GM19351 (cell line): ENCODE measurements around the gene KCNMA1.

Source experiments
- ATAC-seq: cut with Tn5 transposase; IDR thresholded peaks from one replicate; pipeline ENCODE4 v1.9.1; 2021; ENCODE audit warnings: mild to moderate bottlenecking, moderate library complexity; ENCODE audit not compliant: unreplicated experiment

The KCNMA1 gene

DNA sequence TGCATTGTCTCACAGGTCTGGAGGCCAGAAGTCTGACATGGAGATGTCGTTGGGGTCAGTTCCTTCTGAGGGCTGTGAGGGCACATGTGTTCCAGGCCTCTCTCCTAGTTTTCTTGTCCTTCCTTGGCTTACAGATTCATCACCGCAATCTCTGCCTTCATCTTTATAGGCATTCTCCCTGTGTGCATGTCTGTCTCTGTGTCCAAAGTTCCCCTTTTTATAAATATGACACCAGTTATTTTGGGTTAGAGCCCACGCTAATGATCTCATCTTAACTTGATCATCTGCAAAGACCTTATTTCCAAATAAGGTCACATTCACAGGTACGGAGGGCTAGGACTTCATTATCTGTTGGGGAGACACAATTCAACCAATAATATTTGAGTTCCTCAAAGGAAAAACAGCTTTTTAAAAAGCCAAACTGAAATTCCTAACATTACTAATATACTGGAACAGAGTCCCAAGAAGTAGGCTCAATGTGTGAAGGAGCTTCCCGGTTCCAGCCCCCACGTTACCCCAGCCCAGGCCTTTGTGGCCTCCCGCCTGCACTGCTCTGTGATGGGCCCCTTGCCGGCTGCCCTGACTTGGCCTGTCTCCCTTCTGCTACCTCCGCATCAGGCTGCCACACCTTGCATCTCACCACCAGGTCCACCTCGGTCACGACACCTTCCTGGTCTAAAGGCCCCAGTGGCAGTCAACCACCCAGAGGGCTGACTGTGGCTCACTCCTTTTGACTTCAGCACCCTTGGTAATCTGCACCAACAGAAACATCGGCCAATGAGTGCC, 142.7 kb downstream of the KCNMA1 start:
- ATAC-seq, result peak; percentile 26

DNA sequence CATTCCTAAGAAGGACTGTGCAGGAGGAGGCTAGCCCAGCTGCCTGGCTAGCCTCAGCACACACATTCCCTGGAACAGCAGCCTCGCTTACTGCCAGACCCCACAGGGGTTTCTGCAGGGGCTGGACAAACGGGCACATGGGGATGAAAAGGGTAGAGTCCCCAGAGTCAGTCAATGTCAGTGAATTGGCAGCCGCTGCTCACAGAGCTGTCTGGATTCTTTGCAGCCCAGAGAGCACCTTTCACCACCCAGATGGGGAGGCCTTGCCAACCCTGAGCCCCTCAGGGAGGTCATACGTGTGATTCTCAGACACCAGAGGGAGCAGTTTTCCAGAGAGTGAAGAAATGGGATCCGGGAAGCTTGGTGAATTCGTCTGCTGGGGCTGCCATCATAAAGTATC, 143.3 kb downstream of the KCNMA1 start:
- peak; percentile 2 for ATAC-seq

DNA sequence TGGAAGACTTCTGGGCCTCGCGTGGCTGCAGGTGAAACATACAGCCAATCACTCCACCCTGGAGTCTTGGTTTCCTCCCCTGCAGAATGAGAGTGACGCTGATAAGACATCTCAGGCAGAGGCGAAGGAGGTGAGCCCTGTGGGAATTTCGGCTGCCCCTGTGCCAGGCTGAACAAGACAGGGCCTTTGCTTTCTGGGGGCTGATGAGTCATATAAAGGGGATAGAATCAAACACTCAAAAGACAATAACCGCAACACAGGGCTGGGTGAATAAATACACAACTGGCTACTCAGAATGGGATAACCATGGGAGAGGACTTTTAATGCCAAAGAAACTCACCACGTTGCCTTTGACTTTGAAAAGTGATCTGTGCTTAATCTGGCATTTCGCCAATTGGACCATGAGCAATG, 143.8 kb downstream of the KCNMA1 start:
- peak; percentile 33 for ATAC-seq

DNA sequence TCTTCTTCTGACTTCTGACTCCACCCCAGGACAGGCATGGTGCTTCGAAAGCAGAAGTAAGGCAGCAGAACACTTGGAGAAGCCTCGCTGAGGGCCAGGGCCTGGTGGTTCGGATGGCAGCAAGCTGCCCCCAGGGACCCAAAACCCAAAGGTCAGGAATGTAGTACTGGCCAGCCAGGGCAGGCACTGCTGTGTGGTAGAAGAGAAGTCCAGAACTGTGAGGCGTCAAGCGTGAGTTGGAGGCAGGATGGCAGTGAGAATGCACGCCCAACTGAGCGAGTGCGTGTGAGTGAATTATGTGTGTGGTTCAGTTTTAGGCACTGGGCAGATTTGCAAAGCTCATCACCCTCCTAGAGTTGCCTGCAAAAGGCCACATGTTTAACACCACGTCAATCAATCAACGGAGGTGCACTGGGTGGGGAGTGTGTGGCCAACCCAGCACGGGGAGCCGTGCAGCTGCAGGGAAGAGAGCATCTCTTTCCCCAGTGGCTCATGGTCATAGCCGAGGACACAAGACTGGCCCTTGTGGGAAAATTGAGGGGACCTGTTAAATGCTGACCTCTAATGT, 144.3 kb downstream of the KCNMA1 start:
- peak; percentile 4 for ATAC-seq

DNA sequence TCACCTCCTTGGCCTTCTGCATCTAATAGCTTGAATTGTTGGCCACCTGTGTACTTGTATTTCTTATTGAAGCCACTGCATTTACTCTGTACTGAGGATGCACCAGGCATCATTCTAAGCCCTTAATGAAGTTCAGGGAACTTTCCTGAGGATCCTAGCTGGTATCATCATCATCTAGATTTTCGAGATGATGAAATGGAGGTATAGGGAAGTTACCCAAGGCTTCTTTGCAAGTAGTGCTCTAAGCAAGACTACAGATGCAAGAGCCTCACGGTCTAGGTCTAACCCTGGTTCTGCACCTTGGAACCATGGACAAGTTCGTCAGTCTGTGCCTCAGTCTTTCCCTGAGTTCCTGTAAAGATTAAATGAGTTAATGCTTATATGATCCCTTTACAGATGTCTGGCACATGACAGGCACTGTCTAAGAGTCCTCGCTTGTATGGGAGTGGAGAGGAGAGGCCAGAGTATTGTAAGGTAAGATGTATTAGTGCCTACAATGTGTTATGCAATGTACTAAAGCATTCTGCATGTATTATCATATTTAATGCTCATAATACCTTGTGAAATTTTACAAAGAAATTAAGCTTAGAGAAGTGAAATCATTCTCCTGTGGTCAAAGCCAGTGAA, 145.1 kb downstream of the KCNMA1 start:
- no peak for ATAC-seq

DNA sequence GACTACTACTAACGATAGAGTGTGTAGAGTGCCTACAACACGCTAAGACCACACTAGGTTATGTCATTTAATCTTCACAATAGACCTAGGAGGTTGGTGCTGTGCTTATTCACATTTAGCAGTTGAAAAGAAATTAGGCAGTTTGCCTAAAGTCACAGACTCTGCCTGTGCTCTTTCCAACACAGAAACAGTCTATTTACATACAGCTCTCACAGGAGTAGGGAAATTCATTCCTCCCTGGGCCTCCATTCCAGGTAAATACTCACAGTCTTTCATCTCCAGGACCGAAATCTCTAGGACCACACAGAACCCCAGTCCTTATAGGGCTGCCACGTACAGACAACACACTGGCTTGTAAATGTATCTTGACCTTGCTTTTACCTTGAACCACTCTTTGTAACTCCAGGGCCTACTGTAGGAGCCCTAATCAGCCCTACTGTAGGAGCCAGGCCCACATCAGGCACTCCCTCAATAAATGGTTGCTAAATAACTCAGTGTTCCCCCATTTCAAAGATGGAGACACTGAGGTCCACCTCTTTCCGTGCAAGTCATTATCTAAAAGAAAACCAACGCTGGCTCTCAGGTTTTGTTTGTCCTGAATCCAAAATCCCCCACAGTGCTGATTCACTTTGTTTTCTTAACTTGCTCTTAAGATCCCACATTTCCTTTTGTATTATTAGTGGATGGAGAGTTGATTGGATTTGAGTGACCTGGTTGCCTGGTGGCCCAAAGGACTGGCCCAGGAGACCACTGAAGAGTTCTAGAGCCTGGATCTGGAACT, 146.9 kb downstream of the KCNMA1 start:
- no peak for ATAC-seq

DNA sequence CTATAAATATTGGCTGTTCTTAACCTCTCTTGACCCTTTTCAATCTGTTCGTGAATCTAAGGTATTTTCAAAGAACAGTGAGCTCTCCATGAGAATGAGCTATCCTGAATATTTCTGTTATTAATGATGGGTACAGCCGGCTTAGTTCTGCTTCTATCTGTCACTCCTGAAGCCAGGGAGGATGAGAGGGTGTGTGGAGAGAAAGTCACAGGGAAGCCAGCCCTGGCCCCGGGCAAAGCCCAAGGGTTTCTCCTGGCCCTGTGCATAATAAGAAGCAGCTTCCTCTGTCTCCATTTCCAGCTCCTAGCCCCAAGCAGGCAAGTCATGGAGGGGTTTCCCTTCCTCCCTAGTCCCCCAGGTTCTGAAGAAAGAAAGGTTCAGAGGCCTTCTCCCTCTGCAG, 151.1 kb downstream of the KCNMA1 start:
- no peak for ATAC-seq

DNA sequence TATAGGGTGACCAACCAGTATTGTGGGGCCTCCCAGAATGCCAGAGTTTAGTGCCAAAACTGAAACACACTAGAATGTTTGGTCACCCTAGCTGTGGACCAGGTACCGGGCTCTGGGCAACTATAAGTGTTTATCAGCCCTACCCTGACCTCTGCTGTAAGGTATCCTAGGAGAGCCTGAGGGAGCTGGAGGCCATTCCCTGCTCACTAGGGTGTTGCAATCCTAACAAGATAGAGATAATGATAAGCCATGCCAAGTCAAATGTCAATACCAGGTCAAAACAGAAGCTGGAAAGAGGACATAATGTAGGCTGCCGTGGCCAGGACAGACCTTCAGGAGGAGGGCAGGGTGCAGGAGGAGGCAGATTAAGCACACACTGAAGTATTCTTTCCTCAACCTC, 151.8 kb downstream of the KCNMA1 start:
- no peak for ATAC-seq

DNA sequence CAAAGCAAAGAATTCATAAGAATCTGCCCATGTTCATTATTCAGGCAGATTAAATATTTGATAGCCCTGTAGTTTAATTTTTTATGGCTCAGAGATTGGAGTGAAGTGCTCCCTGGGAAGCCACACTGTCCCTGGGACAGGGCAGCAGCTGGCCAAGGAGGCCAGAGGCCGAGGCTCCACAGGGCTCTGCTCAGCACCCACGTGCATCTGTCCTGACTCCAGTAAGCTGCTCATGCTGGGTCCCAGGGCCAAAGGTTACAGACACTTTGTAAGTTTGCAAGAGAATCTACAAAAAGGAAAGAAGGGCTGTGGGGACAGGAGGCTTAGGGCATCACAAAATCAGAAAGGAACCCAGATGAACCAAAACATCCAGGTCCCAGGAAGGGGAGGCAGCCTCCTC, 155.5 kb downstream of the KCNMA1 start:
- ATAC-seq, result no peak

DNA sequence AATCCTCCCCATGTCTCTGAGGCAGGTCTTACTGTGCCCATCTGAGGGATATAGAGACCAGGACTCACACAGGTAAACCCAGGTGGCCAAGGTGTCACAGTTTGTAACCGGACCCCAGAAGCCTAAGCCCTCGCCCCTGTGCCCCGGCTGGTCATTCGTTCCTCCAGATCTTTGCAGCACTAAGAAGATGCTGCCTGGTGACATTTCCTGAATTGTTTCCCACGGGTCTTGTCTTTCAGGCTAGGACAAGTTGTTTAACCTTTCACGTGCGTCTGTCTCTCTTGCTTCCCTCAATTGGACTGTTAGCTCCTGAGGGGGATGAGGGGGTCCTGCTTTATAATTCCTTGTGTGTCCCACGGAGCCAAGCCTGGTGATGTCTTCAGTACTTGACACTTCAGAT, 158.0 kb downstream of the KCNMA1 start:
- ATAC-seq, result no peak

DNA sequence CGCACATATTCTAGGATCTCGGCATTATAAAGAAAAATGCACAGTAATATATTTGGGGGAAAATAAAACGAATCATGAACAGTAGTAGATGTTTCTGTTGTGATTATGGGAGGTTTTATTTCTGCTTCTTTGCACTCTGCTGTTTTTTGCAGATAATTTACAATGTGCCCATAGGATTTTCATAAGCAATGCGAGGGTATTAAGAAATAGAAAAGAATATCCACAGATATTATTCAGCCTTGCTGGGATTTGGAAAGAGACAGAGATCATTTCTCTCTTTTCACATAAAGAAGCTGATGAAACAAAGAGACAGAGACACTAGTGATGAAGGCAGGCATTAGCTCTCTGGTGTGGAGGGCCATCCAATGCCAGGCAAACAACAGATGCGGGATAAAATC, 158.6 kb downstream of the KCNMA1 start:
- ATAC-seq, result no peak

DNA sequence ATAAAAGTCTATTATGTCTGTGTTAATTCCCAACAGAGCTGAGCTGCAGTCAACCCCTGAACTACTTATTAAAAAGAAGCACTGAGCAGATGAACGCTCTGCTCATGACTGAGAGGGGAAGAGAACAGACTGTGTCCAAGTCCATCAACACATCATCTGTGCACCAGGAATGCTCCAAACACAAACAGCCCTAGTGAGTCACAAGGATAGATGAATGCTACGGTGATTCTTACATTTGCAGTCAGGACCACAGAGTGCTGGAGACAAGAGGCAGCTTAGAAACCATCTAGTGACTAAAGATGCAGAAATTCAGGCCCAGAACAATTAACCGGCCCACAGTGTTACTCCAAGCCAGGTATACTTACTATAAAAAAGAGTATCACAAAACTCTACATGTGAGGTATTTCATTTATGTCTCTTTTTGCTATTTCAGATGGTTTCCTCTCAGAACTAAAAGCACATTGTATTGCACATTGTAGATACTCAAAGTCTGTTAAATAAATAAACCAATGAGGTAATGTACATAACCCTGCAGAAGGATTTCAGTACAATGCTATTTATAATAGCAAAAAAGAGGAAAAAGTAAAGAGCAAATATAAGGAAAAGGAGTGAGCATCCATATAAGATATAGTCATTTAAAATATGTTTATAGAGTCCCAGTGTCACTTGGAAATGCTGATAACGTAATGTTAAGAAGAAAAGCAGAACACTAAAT, 159.2 kb downstream of the KCNMA1 start:
- ATAC-seq, result no peak

DNA sequence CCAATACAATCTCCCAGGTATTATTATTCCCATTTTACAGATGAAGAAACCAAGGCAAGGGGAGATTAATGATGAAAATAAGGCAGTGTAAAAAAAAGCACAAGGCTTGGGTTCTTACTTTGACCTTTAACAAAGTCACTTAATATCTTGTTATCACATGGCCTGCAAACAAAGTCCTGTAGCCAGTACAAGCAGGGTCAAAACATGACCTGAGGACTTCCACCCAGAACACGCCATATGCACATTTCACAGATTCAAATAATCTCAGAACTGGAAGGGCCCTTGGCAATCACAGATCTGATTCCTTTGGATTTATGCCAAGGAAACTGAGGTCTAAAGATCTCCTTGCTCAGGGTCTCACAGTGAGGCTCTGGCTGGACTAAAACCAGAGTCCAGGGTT, 162.1 kb downstream of the KCNMA1 start:
- no peak for ATAC-seq

DNA sequence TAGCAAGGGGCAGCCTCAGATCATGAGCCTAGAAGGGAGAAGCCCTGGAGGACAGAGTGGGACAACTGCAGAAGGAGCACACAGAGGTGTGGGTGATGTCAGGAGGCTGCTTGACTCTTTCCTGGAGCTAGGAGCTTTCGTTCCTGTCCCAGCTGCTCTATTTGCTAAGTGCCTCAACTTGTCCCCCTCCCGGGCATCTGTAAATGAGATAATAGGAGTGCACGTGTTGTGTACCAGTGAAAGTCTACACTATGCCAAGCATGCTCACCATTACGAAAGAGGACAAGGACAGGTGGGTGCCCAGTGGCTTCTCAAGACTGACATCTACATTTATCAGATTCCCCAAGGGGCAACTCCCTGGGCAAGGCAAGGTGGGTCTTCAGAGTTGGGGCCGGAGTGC, 162.7 kb downstream of the KCNMA1 start:
- no peak for ATAC-seq

DNA sequence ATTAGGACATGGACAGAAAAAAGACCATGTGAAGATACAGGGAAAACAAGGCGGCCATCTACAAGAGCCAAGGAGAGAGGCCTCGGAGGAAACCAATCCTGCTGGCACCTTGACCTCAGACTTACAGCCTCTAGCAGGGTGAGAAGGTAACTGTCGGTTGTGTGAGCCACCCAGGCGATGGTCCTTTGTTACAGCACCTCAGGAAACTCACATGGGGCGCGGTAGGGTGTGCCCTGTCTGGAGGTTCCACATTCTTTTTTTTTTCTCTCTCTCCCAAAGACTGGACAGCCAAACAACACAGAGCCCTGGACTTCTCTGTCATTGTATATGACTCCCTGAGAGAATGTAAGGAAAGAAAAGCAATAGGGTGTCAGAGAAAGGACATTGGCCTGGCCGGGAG, 163.2 kb downstream of the KCNMA1 start:
- ATAC-seq, result no peak

DNA sequence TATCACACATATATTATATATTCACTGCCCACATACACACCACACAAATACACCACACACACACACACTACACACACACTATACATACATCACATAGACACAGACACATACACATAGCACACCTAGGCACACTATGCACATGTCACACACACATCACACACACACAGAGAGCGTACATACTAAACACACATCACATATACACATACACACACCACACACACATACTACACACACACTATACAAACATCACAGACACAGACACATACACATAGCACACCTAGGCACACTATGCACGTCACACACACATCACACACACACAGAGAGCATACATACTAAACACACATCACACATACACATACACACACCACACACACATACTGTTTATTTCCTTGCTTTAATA, 165.5 kb downstream of the KCNMA1 start:
- no peak for ATAC-seq

DNA sequence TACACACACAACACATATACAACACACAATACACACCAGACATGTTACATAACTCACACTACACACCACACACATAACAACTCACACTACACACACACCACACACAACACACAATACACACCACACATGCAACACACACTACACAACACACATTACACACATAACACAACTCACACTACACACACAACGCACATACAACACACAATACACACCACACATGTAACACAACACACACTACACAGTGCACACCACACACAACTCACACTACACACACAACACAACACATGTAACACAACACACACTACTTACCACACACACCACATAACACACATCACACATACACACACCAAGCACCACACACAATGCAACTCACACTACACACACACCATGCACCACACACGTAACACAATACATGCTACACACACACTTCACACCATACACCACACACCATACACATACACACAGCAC, 166.5 kb downstream of the KCNMA1 start:
- ATAC-seq, result no peak

DNA sequence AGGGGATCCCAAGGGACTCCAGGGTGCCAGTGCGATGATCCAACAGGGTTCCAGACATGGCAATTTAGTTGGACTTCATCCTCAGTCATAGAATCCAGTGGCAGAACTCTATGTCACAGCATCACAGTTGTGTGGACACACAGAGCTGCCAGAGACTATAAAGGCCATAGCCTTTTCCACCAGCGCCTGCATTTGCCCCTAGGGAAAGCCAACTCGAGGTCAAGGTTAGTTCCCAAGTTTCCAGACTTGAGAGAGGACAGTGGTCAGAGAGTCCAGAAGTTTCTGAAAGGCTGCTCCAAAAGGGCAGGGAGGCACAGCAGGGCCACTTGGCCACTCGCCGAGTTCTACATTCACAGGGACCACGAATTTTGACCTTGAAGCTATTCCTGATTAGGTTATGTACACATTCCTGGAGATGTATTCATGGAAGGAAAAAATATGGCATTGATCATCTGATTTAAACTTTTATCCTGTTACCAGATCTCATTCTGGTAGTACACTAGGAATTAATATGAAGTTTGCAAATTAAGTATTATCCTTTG, 170.1 kb downstream of the KCNMA1 start:
- ATAC-seq, result no peak

DNA sequence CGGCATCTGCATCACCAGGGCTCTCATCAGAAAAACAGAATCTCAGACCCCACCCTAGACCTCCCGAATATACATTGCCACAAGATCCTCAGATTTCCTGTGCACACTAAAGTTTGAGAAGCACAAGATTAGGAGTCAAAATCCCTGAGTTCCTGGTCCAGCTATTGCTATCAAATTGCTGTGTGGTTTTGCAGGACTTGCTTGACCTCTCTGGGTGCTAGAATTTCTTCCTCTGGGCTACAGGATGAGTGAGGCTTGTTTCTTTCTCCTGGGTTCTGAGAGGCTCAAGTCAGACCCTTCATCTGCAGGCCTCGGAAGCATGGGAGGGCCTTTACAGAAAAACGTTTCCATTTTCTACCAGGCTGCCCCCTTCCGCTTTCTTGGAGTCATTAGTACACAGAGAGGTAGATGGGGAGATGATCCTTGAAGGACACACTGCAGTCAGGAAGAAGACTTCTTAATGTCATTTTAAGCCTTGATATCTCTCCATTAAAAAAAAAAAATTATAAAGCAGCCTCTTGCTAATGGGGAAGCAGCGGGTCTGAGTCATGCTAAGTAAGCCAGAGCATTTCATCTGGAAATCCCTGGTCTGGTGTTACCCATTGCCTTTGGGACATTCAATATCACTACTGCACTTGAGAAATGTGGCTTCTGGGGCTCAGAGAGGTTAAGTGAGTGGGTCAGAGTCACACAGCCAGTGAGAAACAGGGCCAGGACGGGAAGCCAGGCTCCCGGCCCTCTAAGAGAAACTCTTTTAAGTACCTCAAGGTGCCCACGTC, 173.5 kb downstream of the KCNMA1 start:
- ATAC-seq, result no peak

DNA sequence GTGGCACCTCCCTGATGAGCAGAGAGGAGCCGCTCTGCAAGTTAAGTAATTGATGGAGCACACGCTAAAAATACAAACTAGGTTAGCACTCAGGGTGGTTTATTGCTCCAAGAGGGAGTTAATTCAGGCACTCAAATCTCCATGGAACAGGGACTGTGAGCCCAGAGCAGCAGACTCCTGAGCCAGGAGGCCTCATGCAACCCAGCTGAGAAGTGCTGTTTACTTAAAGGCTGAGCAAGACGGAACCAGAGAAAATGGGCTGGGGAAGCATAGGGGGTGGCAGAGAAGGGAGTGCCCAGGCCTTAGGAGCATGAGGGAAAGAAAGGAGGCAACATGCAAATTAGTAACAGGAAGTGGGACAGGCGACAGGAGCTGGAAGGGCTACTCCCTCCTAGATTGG, 174.1 kb downstream of the KCNMA1 start:
- ATAC-seq, result no peak
